ENCODE measurements around the gene UBL4A. TPM values are rescaled to one million over a fixed set of nuclear protein-coding genes. Genes with fewer than 3 reads are reported as not detected.
A peak's percentile ranks its signal among the peaks of the same experiment; 100 is the strongest.

UBL4A gene
- total RNA-seq, 4 donors from 2014 or later, result 14.7 to 36.3 (median 29.5) TPM

DNA sequence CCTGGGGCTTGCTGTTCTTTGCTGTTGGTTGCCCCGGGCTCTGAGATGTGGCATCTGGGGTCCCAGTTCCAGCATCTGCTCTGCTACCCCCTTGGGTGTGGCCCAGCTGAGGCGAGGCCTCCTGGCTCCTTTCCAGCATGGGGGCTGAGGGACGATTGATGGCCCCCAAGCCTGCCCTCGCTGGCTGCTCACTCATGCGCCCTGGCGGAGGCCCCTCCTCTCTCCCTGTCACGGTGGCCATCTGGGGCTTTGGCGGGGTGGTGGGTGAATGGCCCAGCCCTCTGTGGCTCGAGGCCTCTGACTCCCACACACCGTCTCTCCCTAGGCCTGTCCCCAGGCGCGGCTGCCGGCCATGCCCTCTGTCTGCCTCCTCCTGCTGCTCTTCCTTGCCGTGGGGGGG lies 26.6 kb downstream of the UBL4A start:
- Histone ChIP-seq H3K9me3 (no peaks in the 10 kb centered on the region), H3K4me1 (no peaks in the 10 kb centered on the region), H3K36me3 (no peaks in the 10 kb centered on the region), H3K27me3 (no peaks in the 10 kb centered on the region), H3K4me3 (peak overlapping the region in 1 of 2 donors; percentile 47), H3K27ac (no peak overlapping the region)
- intact Hi-C loops (cut with DNase I; ENCODE audit: low total_unique reads), result no loop called here
- TF ChIP-seq, protein P1, sequence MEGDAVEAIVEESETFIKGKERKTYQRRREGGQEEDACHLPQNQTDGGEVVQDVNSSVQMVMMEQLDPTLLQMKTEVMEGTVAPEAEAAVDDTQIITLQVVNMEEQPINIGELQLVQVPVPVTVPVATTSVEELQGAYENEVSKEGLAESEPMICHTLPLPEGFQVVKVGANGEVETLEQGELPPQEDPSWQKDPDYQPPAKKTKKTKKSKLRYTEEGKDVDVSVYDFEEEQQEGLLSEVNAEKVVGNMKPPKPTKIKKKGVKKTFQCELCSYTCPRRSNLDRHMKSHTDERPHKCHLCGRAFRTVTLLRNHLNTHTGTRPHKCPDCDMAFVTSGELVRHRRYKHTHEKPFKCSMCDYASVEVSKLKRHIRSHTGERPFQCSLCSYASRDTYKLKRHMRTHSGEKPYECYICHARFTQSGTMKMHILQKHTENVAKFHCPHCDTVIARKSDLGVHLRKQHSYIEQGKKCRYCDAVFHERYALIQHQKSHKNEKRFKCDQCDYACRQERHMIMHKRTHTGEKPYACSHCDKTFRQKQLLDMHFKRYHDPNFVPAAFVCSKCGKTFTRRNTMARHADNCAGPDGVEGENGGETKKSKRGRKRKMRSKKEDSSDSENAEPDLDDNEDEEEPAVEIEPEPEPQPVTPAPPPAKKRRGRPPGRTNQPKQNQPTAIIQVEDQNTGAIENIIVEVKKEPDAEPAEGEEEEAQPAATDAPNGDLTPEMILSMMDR (IDR thresholded peaks at IDR 0.05), result no peak
- no peak for TF ChIP-seq POLR2A (IDR thresholded peaks at IDR 0.05)
- no peak for DNase-seq

DNA sequence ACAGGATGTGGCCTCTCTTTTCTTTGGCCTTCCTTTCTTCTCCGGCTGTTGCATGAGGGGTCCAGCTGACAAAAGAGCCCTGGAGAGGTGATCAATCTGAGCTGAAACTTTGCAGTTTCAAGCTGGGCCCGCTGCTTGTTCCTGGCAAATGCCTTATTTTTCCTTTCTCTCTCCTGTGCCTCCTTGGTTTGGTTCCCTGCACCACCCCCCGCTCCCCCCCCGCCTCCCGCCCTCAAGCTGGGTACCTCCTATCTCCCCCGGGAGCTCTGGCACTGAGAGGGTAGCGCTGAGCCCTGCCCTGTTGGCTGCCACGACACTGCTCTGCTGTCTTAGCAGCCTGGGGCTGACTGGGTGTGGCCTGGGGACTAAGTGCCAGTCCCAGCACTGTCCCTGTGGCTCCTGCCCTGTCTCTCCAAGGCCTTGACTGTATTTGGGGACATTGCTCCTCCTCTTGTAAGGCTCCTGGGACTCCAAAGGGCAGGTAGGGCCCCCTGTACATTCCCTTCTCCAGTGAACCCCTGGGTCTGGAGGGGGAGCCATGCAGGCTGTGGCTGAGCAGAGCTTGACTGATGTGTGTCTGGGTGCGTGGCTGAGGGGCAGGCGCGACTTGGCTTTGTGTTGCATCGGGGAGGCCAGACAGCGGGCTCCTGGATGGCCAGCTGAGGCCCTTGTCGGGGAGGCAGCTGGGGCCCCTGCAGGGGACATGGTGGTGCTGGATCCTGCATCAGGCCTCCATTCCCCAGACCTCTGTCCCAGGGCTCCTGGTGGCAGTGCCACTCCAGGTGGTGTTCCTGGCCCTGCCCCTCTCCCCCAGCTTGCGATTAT lies 27.2 kb downstream of the UBL4A start:
- peak overlapping the region; percentile 47 to 79 for H3K4me3 ChIP-seq
- DNase-seq, result no peak
- no peaks in the 10 kb centered on the region for H3K27me3 ChIP-seq
- intact Hi-C loops (cut with DNase I; ENCODE audit: low total_unique reads), result no loop called here
- peak overlapping the region; percentile 76 to 83 for H3K27ac ChIP-seq
- H3K4me1 ChIP-seq, result no peaks in the 10 kb centered on the region
- no peaks in the 10 kb centered on the region for H3K36me3 ChIP-seq
- TF ChIP-seq POLR2A (IDR thresholded peaks at IDR 0.05), result no peak
- TF ChIP-seq, protein P1 (IDR thresholded peaks at IDR 0.05), result no peak
- no peaks in the 10 kb centered on the region for H3K9me3 ChIP-seq

DNA sequence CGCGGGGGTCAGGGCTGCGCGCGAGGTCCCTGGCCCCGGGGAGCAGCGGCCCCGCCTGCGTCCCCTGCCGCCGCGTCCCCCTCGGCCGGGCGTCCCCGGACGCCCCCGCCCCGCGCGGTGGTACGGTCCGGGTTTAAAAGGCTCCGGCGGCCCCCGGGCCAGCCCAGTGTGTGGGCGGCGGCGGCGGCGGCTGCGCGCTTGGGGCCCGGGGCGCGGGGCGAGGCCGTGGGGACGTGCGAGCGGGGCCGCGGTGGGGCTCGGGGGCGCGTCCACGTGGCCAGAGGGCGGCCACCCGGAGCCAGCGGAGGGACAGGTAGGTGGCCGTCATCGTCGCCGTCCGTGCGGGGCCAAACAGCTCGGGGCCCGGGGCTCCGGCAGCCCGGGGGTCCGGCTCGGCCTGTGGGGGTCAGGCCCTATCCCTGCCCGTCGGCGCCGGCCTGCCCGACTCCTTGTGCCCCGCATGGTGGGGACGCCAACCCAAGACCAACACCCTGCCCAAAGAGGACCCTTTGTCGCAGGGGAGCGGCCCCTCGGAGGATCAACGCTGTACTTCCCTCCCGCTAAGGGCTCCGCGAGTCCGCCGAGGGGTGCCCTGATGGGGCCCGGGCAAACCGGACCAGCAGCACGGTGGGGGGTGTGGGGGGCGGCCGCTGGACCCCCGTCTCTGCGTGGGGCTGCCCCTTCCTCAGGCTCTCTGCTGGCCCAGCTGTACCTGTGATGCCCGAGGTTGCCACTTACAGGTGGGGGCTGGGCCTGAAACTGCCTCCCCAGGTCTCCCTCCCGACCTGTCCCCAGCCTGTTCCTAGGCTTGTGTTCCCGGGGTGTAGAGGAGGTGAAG lies 28.1 kb downstream of the UBL4A start, which contains the start of gene PLXNA3:
TSS of gene PLXNA3 (plus strand) at position 166 of the 838 bp plus-strand sequence. CDS start 1,903 bp downstream, outside the sequence.
- H3K27ac ChIP-seq, result peak within 1 kb of the TSS; percentile 76 to 83
- no peaks in the 10 kb centered on the region for H3K36me3 ChIP-seq
- TF ChIP-seq POLR2A (IDR thresholded peaks at IDR 0.05), result peak; percentile 82 to 86
- TF ChIP-seq, protein P1 (IDR thresholded peaks at IDR 0.05), result no peak
- intact Hi-C loops (cut with DNase I; ENCODE audit: low total_unique reads), result no loop called here
- H3K9me3 ChIP-seq, result no peaks in the 10 kb centered on the region
- no peaks in the 10 kb centered on the region for H3K27me3 ChIP-seq
- peak within 1 kb of the TSS; percentile 47 to 79 for H3K4me3 ChIP-seq
- peak in 1 of 2 donors; percentile 54 for DNase-seq
- H3K4me1 ChIP-seq, result no peaks in the 10 kb centered on the region

DNA sequence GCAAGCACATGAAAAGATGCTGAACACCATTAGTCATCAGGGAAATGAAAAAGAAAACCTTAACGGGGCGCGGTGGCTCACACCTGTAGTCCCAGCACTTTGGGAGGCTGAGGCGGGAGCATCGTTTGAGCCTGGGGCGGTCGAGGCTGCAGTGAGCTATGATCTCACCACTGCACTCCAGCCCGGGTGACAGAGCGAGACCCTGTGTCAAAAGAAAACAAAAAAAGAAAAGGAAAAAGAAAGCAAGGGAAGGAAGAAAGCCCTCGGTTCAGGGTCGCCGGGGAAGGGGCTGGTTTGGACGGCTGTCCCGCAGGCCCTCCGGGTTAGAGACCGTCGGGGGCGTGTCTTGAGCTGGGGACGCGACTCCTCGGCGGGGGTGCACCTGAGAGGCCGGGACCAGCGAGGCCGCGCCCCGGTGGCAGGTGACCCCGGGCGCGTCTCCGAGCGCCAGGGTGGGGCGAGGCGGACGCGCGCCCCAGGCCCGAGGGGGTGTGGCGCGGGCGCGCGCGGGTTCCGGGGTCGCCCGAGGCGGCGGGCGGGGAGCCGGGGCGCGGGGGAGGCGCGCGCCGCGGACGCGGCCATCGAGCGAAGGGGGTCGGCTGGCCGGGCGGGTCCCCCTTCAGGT lies 28.8 kb downstream of the UBL4A start:
- no peaks in the 10 kb centered on the region for H3K27me3 ChIP-seq
- intact Hi-C loops (cut with DNase I; ENCODE audit: low total_unique reads), result no loop called here
- peak overlapping the region; percentile 47 to 79 for H3K4me3 ChIP-seq
- H3K9me3 ChIP-seq, result no peaks in the 10 kb centered on the region
- H3K27ac ChIP-seq, result peak overlapping the region; percentile 76 to 83
- TF ChIP-seq, protein P1 (IDR thresholded peaks at IDR 0.05), result no peak
- no peak for TF ChIP-seq POLR2A (IDR thresholded peaks at IDR 0.05)
- no peaks in the 10 kb centered on the region for H3K36me3 ChIP-seq
- H3K4me1 ChIP-seq, result no peaks in the 10 kb centered on the region
- DNase-seq, result peak in 1 of 2 donors; percentile 41

Measured in uterus (tissue), 4 donors.